ENCODE data around the gene FAM124B. TPM values are rescaled to one million over a fixed set of nuclear protein-coding genes. Genes with fewer than 3 reads are reported as not detected.

The FAM124B gene
- total and polyA plus RNA-seq, 2 of the 8 experiments (the other 6 are each of a cell fraction or from before 2014, with no cell fraction given) = 2.1 to 2.6 TPM

- Histone ChIP-seq H3K36me3 (ENCODE audit: control insufficient read depth in 2 of 4, insufficient read depth in 4 of 4, low read length in 3 of 4) (no peaks in the 10 kb centered on the region), H2AFZ (ENCODE audit: low read length) (no peak overlapping the region), H4K91ac (replicated peaks; ENCODE audit: insufficient read length, low read length) (no peak overlapping the region), H2BK20ac (ENCODE audit: low read length) (no peak overlapping the region), H4K5ac (ENCODE audit: insufficient read length, low read depth, low read length) (no peak overlapping the region), H2BK12ac (ENCODE audit: low read depth, low read length) (no peak overlapping the region), H3K9ac (replicated peaks in 1 of 4; ENCODE audit: extremely low read depth in 1 of 4, low read depth in 3 of 4, low read length in 3 of 4) (no peak overlapping the region), H3K23me2 (ENCODE audit: low read depth, low read length) (no peaks in the 10 kb centered on the region), H3K4ac (replicated peaks; ENCODE audit: insufficient read length, low read depth, low read length) (no peak overlapping the region), H3K4me3 (ENCODE audit: extremely low read depth in 1 of 4, insufficient read depth in 2 of 4, low read depth in 3 of 4, low read length in 4 of 4) (no peak overlapping the region), H3K27ac (ENCODE audit: low read depth, low read length) (no peak overlapping the region), H4K20me1 (replicated peaks in 1 of 2; ENCODE audit: control insufficient read depth in 1 of 2, insufficient read depth in 2 of 2, low read length in 2 of 2) (no peaks in the 10 kb centered on the region), H3K9me3 (ENCODE audit: insufficient read depth in 2 of 2, low read depth in 1 of 2, low read length in 1 of 2) (no peaks in the 10 kb centered on the region), H3K79me1 (ENCODE audit: low read depth, low read length) (no peaks in the 10 kb centered on the region), H3K4me2 (ENCODE audit: insufficient read depth in 1 of 2, low read depth in 2 of 2, low read length in 2 of 2) (no peak overlapping the region), H3K23ac (ENCODE audit: insufficient read length) (no peak overlapping the region), H3K27me3 (replicated peaks in 1 of 4; ENCODE audit: control insufficient read depth in 3 of 4, extremely low read depth in 1 of 4, insufficient read depth in 3 of 4, low read length in 3 of 4) (no peaks in the 10 kb centered on the region), H4K8ac (ENCODE audit: extremely low read depth, insufficient read depth, low read length) (no peak overlapping the region), H3K79me2 (ENCODE audit: control insufficient read depth in 1 of 2, insufficient read depth in 2 of 2, low read length in 2 of 2) (no peaks in the 10 kb centered on the region), H2BK15ac (ENCODE audit: low read length) (no peak overlapping the region), H3K56ac (replicated peaks; ENCODE audit: insufficient read length, low read depth, low read length) (no peak overlapping the region), H2BK5ac (ENCODE audit: low read depth, low read length) (no peak overlapping the region), H2AK5ac (ENCODE audit: low read depth, low read length) (no peak overlapping the region), H3K4me1 (replicated peaks in 1 of 4; ENCODE audit: control insufficient read depth in 3 of 4, insufficient read depth in 4 of 4, low read length in 3 of 4) (no peaks in the 10 kb centered on the region), H3K14ac (ENCODE audit: insufficient read length) (no peak overlapping the region), H3K18ac (ENCODE audit: extremely low read depth, low read length) (no peak overlapping the region), H2BK120ac (replicated peaks; ENCODE audit: low read depth, low read length) (no peak overlapping the region)
- ChIA-PET POLR2A (ENCODE audit: partially characterized antibody) (no interaction called here), CTCF (ENCODE audit: partially characterized antibody) (interaction anchor here (0.6 to 2.5 kb wide), 4 partner anchors 36 to 1135 kb away, joined by 3 to 5 read pairs (median 3); no protein-coding TSS in a partner anchor)
- WGBS, 2 experiments (ENCODE audit: extremely low coverage in 1 of 2, insufficient coverage in 1 of 2, insufficient read length in 1 of 2, insufficient replicate concordance in 2 of 2, low coverage in 1 of 2, low lambda C conversion rate in 2 of 2, missing lambda C conversion rate in 1 of 2) = 83% methylated on average over 3 of the region's 3 CpGs; no CpG with 5 or more reads in 1 of the 2 experiments
- TF ChIP-seq CTCF (IDR thresholded peaks at IDR 0.05; ENCODE audit: control extremely low read depth in 1 of 3, insufficient read depth in 1 of 3, low read depth in 1 of 3, low read length in 3 of 3) = peak in 1 of 3 experiments; percentile 33; a peak in 1 of 4 replicates
- TF ChIP-seq MAFK (IDR thresholded peaks at IDR 0.05; ENCODE audit: low read depth, low read length) = no peak
- TF ChIP-seq CTBP2 (IDR thresholded peaks at IDR 0.05; ENCODE audit: borderline replicate concordance, insufficient read depth, insufficient read length, low read length) = no peak
- FAIRE-seq = no peak
- no peak for DNase-seq (ENCODE audit: low read depth in 1 of 2, low spot score in 2 of 2)
These were observed 38.6 kb downstream of the FAM124B start for GRCh38 chr2:224363281-224363680.

All from H1 (cell line).